NCI-H2081 treated with DMSO at 0.1 percent for 48 hours (cell line): Measurements from ENCODE around the gene P3R3URF.

Experiments used
- DNase-seq: peaks from one replicate; lab custom pipeline; 2025; lab: John Stamatoyannopoulos, UW

Gene P3R3URF

GRCh38 chr1:46172321-46172720 lies 4.0 kb downstream of the P3R3URF start:
- no peak for DNase-seq

DNA sequence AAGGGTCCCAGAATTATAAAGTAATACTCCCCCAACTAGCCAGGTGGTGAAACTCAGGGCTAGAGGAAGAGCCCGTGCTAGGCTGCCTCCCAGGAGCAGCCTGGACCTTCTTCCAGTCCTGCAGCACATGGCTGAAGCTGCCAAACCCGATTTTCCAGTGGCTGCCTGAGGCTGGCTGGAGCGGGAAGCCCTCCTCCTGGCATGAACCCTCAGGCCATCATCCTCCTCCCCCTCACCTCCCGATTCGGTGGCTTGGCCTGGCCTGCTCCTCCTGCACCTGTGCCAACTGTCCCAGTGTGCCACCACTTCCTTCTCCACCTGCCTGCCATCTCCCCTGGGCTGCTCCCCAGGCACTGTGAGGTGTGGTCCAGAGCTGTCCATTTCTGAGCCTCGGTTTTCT lies 4.4 kb downstream of the P3R3URF start:
- DNase-seq: no peak

DNA sequence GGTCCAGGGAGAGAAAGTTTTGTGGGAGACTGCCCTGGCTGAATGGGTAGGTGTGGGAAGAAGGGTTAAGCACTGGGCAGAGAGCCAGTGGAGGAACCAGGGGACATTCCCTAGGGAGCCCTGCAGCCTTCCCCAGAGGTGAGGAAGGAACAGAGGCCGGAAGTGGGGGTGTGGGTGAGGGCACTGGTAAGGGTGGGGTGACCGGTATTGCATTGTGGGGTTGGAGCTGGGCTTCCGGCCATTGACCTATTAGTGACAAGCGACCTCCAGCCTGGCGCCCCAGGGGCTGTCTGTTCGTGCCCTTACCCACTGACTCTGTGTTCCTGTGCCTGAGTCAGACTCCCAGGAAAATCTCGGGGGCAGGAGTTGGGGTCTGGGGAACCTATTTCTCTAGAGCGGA lies 4.9 kb downstream of the P3R3URF start:
- no peak for DNase-seq

- DNase-seq: no peak
These were observed 6.4 kb downstream of the P3R3URF start for GRCh38 chr1:46169811-46170454.

DNA sequence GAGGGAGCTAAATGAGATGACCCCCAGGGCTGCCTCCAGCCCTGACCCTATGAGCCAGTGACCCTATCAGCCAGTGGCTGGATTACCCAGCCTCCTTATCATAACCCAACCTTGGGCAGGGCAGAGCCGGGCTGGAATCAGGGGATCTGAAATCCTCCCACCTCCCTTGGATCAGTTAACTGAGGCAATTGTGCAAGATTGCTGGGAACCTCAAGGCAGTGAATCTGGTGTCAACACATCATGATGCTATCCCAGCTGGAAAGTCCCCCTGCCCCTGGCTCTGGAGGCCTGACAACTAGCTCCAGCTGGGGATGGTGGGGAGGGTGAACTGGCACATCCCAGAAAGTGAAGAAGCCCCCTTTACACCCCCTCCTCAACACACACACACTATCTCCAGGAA lies 7.8 kb downstream of the P3R3URF start:
- DNase-seq: no peak

DNA sequence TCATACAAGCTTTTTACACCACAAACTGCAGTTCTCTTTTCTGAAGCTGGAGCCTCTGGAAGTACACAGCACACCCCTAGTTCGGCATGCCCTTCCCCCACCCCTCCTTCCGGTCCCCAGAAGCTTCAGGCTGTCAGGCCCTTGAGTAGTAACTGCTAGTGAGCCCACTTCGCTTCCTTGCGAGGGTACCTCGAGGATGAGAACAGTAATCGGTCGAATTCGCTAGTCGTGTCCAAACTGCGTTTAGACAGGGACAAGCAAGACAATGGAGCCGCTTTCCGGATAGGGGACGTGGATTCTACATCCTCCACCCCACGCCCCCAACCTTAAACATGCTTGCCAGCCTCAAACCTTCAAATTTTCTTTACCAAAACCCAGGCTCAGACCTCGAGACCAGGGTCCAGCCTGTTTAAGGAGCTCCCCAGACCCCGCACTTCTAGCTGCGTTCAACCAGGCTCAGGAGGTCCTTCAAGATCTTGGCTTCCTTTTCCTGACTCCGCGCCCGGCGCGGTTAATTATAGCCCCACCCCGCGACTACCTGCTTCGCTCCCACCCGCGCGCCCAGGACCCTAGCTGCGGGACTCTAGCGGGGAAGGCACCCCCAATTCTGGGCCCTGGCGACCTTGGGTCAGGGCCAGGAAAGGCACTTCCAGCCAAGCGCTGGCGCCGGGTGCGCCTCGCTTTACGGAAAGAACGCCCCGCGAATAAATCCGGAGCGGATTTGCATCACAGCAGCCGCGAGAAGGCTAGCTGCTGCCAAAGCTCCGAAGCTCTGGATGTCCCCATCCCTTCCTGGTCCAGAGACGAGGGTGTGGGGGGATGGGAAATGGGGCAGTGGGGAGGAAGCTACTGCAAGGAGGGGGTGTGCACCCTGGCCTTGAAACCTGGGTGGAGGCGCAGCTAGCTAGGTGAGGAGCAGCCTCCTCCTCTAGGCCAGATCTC lies 9.5 kb downstream of the P3R3URF start:
- no peak for DNase-seq

- DNase-seq: no peak
These were observed 16.1 kb downstream of the P3R3URF start for GRCh38 chr1:46160212-46160611.

GRCh38 chr1:46159516-46159915 lies 16.8 kb downstream of the P3R3URF start:
- DNase-seq: no peak

DNA sequence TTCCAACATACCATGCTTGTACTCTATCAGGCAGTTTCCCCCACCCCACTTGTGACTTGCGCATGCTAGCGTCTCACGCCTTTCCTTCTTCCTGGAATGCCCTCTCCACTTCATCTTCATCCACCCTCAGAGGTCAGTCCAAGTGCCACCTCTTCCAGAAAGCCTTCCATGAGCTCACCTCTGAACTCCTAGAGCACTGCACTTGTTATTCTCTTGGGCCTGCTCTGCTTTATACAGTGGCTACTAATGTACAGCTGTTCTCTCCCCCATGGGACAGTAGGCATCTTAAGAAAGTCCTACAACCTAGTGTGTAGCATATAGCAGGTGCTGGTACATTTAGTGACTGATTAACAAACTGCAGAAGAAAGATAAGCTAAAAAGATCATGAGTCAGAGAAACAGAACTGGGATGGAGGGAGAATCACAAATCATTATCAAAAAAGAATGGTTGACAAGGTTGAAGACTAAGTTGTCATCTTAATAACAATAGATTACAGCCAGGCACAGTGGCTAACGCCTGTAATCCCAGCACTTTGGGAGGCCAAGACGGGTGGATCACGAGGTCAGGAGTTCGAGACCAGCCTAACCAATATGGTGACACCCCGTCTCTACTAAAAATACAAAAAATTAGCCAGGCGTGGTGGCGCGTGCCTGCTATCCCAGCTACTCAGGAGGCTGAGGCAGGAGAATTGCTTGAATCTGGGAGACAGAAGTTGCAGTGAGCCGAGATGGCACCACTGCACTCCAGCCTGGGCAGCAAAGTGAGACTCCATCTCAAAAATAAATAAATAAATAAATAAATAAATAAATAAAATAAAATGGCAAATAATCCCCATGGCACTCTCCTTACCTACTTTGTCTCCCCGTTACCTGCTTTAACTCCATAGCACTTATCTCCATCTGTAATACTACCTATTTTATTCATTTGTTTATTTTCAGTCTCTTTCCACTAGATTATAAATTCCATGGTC lies 17.7 kb downstream of the P3R3URF start:
- no peak for DNase-seq

DNA sequence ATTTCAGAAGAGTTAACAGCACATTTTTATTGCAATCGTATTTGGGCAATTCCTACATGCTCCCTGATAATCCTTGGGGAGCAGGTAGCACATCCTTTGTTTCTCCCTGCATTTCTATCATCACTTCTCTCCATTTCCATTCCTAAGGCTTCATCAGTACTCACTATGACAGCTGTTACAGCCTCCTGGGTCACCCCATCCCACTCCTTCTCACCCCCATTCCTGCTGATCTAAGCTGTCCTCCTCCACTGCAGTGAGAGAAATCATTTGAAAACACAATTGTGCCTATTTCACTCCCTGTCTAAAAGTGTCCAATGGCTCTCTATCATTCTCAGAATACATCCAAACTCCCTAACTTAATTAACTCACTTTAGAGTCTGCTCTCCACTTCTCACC lies 18.4 kb downstream of the P3R3URF start:
- DNase-seq: no peak

- no peak for DNase-seq
These were observed 22.6 kb downstream of the P3R3URF start for GRCh38 chr1:46153732-46154131.

DNA sequence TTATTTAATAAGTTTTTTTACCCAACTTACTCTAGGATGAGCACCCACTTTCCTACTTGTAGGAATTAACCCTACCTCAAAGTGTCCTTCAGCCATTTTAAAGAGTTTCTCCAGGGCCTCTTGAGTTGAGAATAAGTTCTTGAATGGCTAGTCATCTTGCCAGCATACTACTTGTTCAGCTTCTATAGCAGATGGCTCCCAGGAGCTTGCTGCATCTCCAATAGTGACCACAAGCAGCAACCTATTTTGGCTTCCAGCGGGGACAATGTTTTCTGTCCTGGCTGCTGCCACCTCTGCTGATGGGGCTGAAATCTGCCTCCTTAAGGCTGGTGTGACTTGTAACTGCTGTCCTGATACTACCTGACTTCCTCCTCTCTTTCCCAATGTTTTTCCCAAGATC lies 23.1 kb downstream of the P3R3URF start:
- DNase-seq: no peak

DNA sequence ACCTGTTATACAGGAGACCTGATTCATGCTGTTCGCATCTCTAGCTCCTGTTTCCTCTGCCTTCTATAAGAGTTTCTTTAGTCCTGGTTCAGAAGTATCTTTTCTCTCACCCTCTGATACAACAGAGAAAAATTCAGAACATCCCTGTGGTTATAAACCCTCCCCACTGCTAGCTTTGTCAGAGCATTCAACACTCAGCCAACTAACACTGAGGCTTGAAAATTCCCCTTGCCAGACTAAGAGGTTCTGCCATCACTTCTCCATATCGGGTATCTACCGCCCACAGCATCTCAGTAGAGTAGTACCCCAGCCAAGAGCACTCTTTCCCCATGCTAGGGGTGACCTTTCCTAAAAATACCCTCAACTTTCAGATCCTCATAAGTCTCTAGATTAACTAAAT lies 24.3 kb downstream of the P3R3URF start:
- no peak for DNase-seq

GRCh38 chr1:46150085-46150484 lies 26.2 kb downstream of the P3R3URF start:
- DNase-seq: no peak

DNA sequence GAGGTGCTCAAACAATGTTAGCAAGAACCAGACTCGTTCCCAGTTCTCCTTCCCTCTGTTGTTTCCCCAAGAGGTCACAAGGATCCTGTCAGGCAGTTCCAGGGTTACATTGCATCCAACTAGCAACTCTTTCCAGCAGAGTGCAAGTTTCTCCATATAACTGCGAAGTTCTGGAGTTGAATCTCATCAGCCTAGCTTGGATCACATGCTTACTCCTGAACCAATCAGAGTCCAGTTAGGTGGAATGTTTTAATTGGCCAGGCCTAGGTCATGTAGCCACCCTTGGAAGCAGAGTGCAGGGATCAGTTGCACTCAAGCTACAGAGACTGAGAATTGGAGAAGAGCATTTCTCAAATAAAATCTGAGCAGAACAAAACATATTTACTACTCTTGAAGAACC lies 28.0 kb downstream of the P3R3URF start:
- DNase-seq: no peak

DNA sequence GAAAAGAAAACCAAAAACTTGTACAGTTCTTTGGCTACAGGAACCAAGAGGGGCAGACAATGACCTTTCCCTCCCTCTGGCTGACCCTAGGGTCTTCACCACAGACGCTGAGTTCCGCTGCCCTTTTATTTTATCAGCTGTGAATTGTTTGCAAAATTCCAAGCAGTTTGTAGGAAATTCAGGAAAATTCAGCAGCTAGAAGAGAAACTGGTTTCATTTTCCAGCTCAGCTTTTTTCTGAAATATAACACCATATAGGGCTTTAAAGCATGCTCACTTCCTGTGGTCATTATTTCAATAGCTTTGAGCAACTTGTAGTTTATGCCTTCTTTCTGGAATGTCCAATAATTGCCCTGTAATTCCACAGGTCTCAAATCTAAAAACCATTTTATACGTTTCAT lies 38.4 kb downstream of the P3R3URF start:
- DNase-seq: no peak

- peak; percentile 21 for DNase-seq
These were observed 39.6 kb downstream of the P3R3URF start for GRCh38 chr1:46136711-46137110.

- DNase-seq: peak; percentile 78
These were observed 41.5 kb downstream of the P3R3URF start for GRCh38 chr1:46134660-46135331.

GRCh38 chr1:46133781-46134350 lies 42.4 kb downstream of the P3R3URF start:
- DNase-seq: peak; percentile 22

DNA sequence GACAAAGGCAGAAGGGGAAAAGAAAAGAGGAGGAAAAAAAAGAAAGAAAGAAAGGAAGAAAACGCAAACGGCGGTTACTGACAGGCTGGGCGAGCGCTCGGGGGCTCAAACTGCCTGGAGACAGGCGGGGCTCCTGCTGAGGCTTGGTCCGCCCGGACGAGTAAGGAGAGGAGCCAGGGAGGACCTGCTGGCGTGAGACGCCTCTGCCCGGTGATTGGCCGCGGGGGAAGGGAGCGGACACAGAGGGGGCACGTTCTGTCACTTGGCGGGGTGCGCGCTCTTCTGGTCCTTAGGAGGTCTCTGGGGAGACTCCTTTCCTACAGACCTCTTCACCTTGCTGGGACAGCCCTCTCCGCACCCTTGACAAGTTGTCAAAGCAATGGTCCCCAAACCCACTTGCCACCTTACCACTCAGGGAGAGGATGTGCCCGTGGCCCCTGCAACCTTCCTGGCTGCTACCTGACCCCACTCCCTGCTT lies 43.1 kb downstream of the P3R3URF start:
- no peak for DNase-seq

GRCh38 chr1:46132529-46133180 lies 43.6 kb downstream of the P3R3URF start, which contains the start of gene PIK3R3:
PIK3R3 (minus strand) TSS chr1:46132629; CDS start chr1:46131952, 677 bp downstream.
- peak; percentile 95 for DNase-seq
